GM21576 (cell line): ENCODE measurements around the gene GLB1L.
"Not testable (repeated sequence)": the region's sequence is repeated elsewhere in the genome, so short reads cannot be mapped to it uniquely, and the experiment has no call there.

Source experiments
- ATAC-seq: cut with Tn5 transposase; IDR thresholded peaks from one replicate; pipeline ENCODE4 v1.9.1; 2021; ENCODE audit warnings: mild to moderate bottlenecking, moderate library complexity; ENCODE audit not compliant: unreplicated experiment

GLB1L gene

GRCh38 chr2:219281588-219281987 lies 36.3 kb upstream of the GLB1L start:
- ATAC-seq: no peak

- ATAC-seq: no peak
Measured at GRCh38 chr2:219280651-219281050, 35.4 kb upstream of the GLB1L start.

GRCh38 chr2:219279916-219280516 lies 34.8 kb upstream of the GLB1L start:
- no peak for ATAC-seq

GRCh38 chr2:219279151-219279915 lies 34.1 kb upstream of the GLB1L start, which contains the start of gene DNAJB2:
Gene DNAJB2, plus strand, starts transcription at chr2:219279366. Its CDS starts 468 bp downstream, at chr2:219279834.
- ATAC-seq: peak; percentile 79

GRCh38 chr2:219278655-219279150 lies 33.5 kb upstream of the GLB1L start:
- ATAC-seq: no peak

- ATAC-seq: peak; percentile 27
Measured at GRCh38 chr2:219277703-219278654, 32.7 kb upstream of the GLB1L start.

- no peak for ATAC-seq
Measured at GRCh38 chr2:219274361-219274921, 29.2 kb upstream of the GLB1L start.

GRCh38 chr2:219273937-219274336 lies 28.7 kb upstream of the GLB1L start:
- ATAC-seq: no peak

GRCh38 chr2:219272995-219273394 lies 27.8 kb upstream of the GLB1L start:
- ATAC-seq: no peak

GRCh38 chr2:219272356-219272755 lies 27.1 kb upstream of the GLB1L start:
- no peak for ATAC-seq

GRCh38 chr2:219271021-219271420 lies 25.8 kb upstream of the GLB1L start:
- ATAC-seq: no peak

- ATAC-seq: no peak
Measured at GRCh38 chr2:219270055-219270372, 24.8 kb upstream of the GLB1L start.

GRCh38 chr2:219269362-219270054 lies 24.3 kb upstream of the GLB1L start:
- no peak for ATAC-seq

- no peak for ATAC-seq
Measured at GRCh38 chr2:219268294-219268693, 23.1 kb upstream of the GLB1L start.

GRCh38 chr2:219266886-219267285 lies 21.6 kb upstream of the GLB1L start:
- ATAC-seq: no peak

- ATAC-seq: no peak
Measured at GRCh38 chr2:219266232-219266631, 21.0 kb upstream of the GLB1L start.

- ATAC-seq: no peak
Measured at GRCh38 chr2:219261024-219261855, 16.0 kb upstream of the GLB1L start.

- not testable (repeated sequence) for ATAC-seq
Measured at GRCh38 chr2:219258942-219259341, 13.7 kb upstream of the GLB1L start.

GRCh38 chr2:219254590-219255201 lies 9.5 kb upstream of the GLB1L start:
- no peak for ATAC-seq
